HG03159 (cell line): ENCODE data around the gene DEUP1.
"Not testable (repeated sequence)": the region's sequence is repeated elsewhere in the genome, so short reads cannot be mapped to it uniquely, and the experiment has no call there.

Experiments used
- ATAC-seq: cut with Tn5 transposase; IDR thresholded peaks from one replicate; pipeline ENCODE4 v1.9.1; 2021; ENCODE audit warnings: mild to moderate bottlenecking, moderate library complexity; ENCODE audit not compliant: unreplicated experiment

The DEUP1 gene

GRCh38 chr11:93348930-93349329, 18.4 kb downstream of the DEUP1 start:
- no peak for ATAC-seq

- ATAC-seq, result no peak
These were observed 20.3 kb downstream of the DEUP1 start for GRCh38 chr11:93350835-93351234.

- ATAC-seq, result no peak
These were observed 28.9 kb downstream of the DEUP1 start for GRCh38 chr11:93359396-93359795.

- no peak for ATAC-seq
These were observed 30.9 kb downstream of the DEUP1 start for GRCh38 chr11:93361435-93361834.

- no peak for ATAC-seq
These were observed 37.5 kb downstream of the DEUP1 start for GRCh38 chr11:93368022-93368421.

GRCh38 chr11:93370260-93370659, 39.7 kb downstream of the DEUP1 start:
- no peak for ATAC-seq

GRCh38 chr11:93389737-93390136, 59.2 kb downstream of the DEUP1 start:
- ATAC-seq, result no peak

- no peak for ATAC-seq
These were observed 62.3 kb downstream of the DEUP1 start for GRCh38 chr11:93392867-93393266.

- no peak for ATAC-seq
These were observed 62.8 kb downstream of the DEUP1 start for GRCh38 chr11:93393386-93393785.

- no peak for ATAC-seq
These were observed 63.9 kb downstream of the DEUP1 start for GRCh38 chr11:93394488-93394887.

GRCh38 chr11:93396316-93396715, 65.8 kb downstream of the DEUP1 start:
- ATAC-seq, result no peak

- no peak for ATAC-seq
These were observed 73.4 kb downstream of the DEUP1 start for GRCh38 chr11:93403930-93404329.

GRCh38 chr11:93407777-93408401, 77.3 kb downstream of the DEUP1 start:
- ATAC-seq, result no peak

- no peak for ATAC-seq
These were observed 79.9 kb downstream of the DEUP1 start for GRCh38 chr11:93410441-93410840.

- no peak for ATAC-seq
These were observed 81.2 kb downstream of the DEUP1 start for GRCh38 chr11:93411705-93412104.

- ATAC-seq, result no peak
These were observed 101.7 kb downstream of the DEUP1 start for GRCh38 chr11:93432247-93432646.

- ATAC-seq, result not testable (repeated sequence)
These were observed 112.7 kb downstream of the DEUP1 start for GRCh38 chr11:93443232-93443631.

- ATAC-seq, result no peak
These were observed 114.1 kb downstream of the DEUP1 start for GRCh38 chr11:93444617-93445073.

GRCh38 chr11:93458286-93458685, 127.7 kb downstream of the DEUP1 start:
- ATAC-seq, result no peak

- not testable (repeated sequence) for ATAC-seq
These were observed 133.1 kb downstream of the DEUP1 start for GRCh38 chr11:93463666-93464065.

- no peak for ATAC-seq
These were observed 134.5 kb downstream of the DEUP1 start for GRCh38 chr11:93464927-93465540.

GRCh38 chr11:93467054-93467453, 136.5 kb downstream of the DEUP1 start:
- no peak for ATAC-seq

GRCh38 chr11:93468290-93468689, 137.7 kb downstream of the DEUP1 start:
- no peak for ATAC-seq
